Uterus (tissue), 4 donors: ENCODE results near the gene LOXL3. TPM values are rescaled to one million over a fixed set of nuclear protein-coding genes. Genes with fewer than 3 reads are reported as not detected.

Experiments used
- DNase-seq, 2 donors: peaks; one replicate each; pipeline ENCODE4 v3.0.0-alpha.2; 2019 to 2020
- H3K27ac ChIP-seq, 2 donors: fragments of 200-600 bp; sonication (generic); 1 replicate in 1 of 2; 2 replicates in 1 of 2; pipeline ENCODE4 v1.5.1; 2016 to 2018
- H3K27me3 ChIP-seq, 2 donors: fragments of 200-600 bp; sonication (generic); one replicate each; pipeline ENCODE4 v1.5.1; 2018 to 2019; ENCODE audit warnings: control low read depth in 1 of 2
- H3K36me3 ChIP-seq, 2 donors: fragments of 200-600 bp; sonication (generic); one replicate each; pipeline ENCODE4 v1.5.1; 2019; ENCODE audit warnings: control low read depth in 1 of 2
- H3K4me1 ChIP-seq, 2 donors: fragments of 200-600 bp; sonication (generic); one replicate each; pipeline ENCODE4 v1.5.1; 2018 to 2019; ENCODE audit warnings: control low read depth in 1 of 2
- H3K4me3 ChIP-seq, 2 donors: fragments of 200-600 bp; sonication (generic); 1 replicate in 1 of 2; 2 replicates in 1 of 2; pipeline ENCODE4 v1.5.1; 2018 to 2019; ENCODE audit warnings: mild to moderate bottlenecking in 1 of 2
- H3K9me3 ChIP-seq, 2 donors: fragments of 200-600 bp; sonication (generic); one replicate each; pipeline ENCODE4 v1.5.1; 2019; ENCODE audit warnings: control low read depth in 1 of 2
- CTCF ChIP-seq, 4 experiments: fragments of 200-600 bp in 2 of 4; fragments of 450-650 bp in 2 of 4; sonication (generic) in 2 of 4; IDR thresholded peaks; one replicate each; pipeline ENCODE4 v1.5.1; 2016 to 2019; ENCODE audit warnings: antibody characterized with exemption in 4 of 4, mild to moderate bottlenecking in 2 of 4, moderate library complexity in 1 of 4
- POLR2A ChIP-seq, 2 donors: fragments of 450-650 bp; IDR thresholded peaks; one replicate each; pipeline ENCODE4 v1.6.1; 2016; ENCODE audit warnings: antibody characterized with exemption in 2 of 2, mild to moderate bottlenecking in 1 of 2, moderate library complexity in 1 of 2
- intact Hi-C: fragments of 100-400 bp; cut with DNase I; formaldehyde crosslinking; loops from one replicate; pipeline ENCODE4 v1.15.1; 2023; ENCODE audit warnings: low total_unique reads
- total RNA-seq, 4 donors: library from RNA; depleted of rRNA in 3 of 4; stranded (reverse); fragments of >200 nt in 3 of 4; gene quantifications; one replicate each; pipeline versions ENCODE4 v1.1.0 to v1.2.4, GENCODE V29; 2014 to 2023
- donor health status: DM: yes; HTN: yes; CAD: no.

Gene LOXL3
- total RNA-seq, 4 donors from 2014 or later = 9.5 to 26.5 (median 17.5) TPM

- H3K27ac ChIP-seq = no peak overlapping the region
- H3K36me3 ChIP-seq = no peaks in the 10 kb centered on the region
- no peaks in the 10 kb centered on the region for H3K9me3 ChIP-seq
- no peak overlapping the region for H3K4me3 ChIP-seq
- TF ChIP-seq POLR2A (IDR thresholded peaks at IDR 0.05) = no peak
- no peak for TF ChIP-seq CTCF (IDR thresholded peaks at IDR 0.05)
- intact Hi-C loops = no loop called here
- DNase-seq = no peak
- no peaks in the 10 kb centered on the region for H3K27me3 ChIP-seq
- no peaks in the 10 kb centered on the region for H3K4me1 ChIP-seq
Measured at GRCh38 chr2:74572178-74572925, 18.6 kb upstream of the LOXL3 start.

GRCh38 chr2:74571058-74571457 lies 17.3 kb upstream of the LOXL3 start:
- TF ChIP-seq POLR2A (IDR thresholded peaks at IDR 0.05) (no peak), CTCF (IDR thresholded peaks at IDR 0.05) (no peak)
- intact Hi-C loops = no loop called here
- no peaks in the 10 kb centered on the region for H3K9me3 ChIP-seq

GRCh38 chr2:74569686-74570085 lies 15.9 kb upstream of the LOXL3 start:
- H3K4me1 ChIP-seq = no peaks in the 10 kb centered on the region
- H3K4me3 ChIP-seq = no peak overlapping the region
- H3K27ac ChIP-seq = no peak overlapping the region
- H3K27me3 ChIP-seq = no peaks in the 10 kb centered on the region
- H3K36me3 ChIP-seq = no peaks in the 10 kb centered on the region
- H3K9me3 ChIP-seq = no peaks in the 10 kb centered on the region
- no peak for DNase-seq
- TF ChIP-seq POLR2A (IDR thresholded peaks at IDR 0.05) (no peak), CTCF (IDR thresholded peaks at IDR 0.05) (no peak)
- intact Hi-C loops = no loop called here

More at GRCh38 chr2:74571058-74571457, 17.3 kb upstream of the LOXL3 start:
- Histone ChIP-seq H3K4me1 (no peaks in the 10 kb centered on the region), H3K27me3 (no peaks in the 10 kb centered on the region), H3K27ac (no peak overlapping the region), H3K36me3 (no peaks in the 10 kb centered on the region), H3K4me3 (no peak overlapping the region)
- DNase-seq = no peak

- no peaks in the 10 kb centered on the region for H3K9me3 ChIP-seq
- DNase-seq = no peak
- TF ChIP-seq POLR2A (IDR thresholded peaks at IDR 0.05) (no peak), CTCF (IDR thresholded peaks at IDR 0.05) (no peak)
- H3K36me3 ChIP-seq = no peaks in the 10 kb centered on the region
- intact Hi-C loops = no loop called here
- H3K4me1 ChIP-seq = no peaks in the 10 kb centered on the region
- H3K4me3 ChIP-seq = no peak overlapping the region
- H3K27me3 ChIP-seq = no peaks in the 10 kb centered on the region
- no peak overlapping the region for H3K27ac ChIP-seq
Measured at GRCh38 chr2:74567881-74568280, 14.1 kb upstream of the LOXL3 start.

GRCh38 chr2:74566754-74567085 lies 13.0 kb upstream of the LOXL3 start:
- H3K36me3 ChIP-seq = no peaks in the 10 kb centered on the region
- intact Hi-C loops = no loop called here
- H3K27me3 ChIP-seq = no peaks in the 10 kb centered on the region
- H3K4me3 ChIP-seq = no peak overlapping the region
- H3K9me3 ChIP-seq = no peaks in the 10 kb centered on the region
- DNase-seq = no peak
- no peak overlapping the region for H3K27ac ChIP-seq
- H3K4me1 ChIP-seq = no peaks in the 10 kb centered on the region
- no peak for TF ChIP-seq POLR2A (IDR thresholded peaks at IDR 0.05)
- TF ChIP-seq CTCF (IDR thresholded peaks at IDR 0.05) = no peak
